Vagina (tissue), 2 donors: ENCODE results near the gene ST6GAL1. TPM values are rescaled to one million over a fixed set of nuclear protein-coding genes. Genes with fewer than 3 reads are reported as not detected.
"Not testable (repeated sequence)": the region's sequence is repeated elsewhere in the genome, so short reads cannot be mapped to it uniquely, and the experiment has no call there.

Experiments used
- DNase-seq, 2 donors: peaks; one replicate each; pipeline ENCODE4 v3.0.0-alpha.2; 2017; ENCODE audit errors: extremely low spot score in 2 of 2
- H3K27ac ChIP-seq: fragments of 200-600 bp; sonication (generic); one replicate; pipeline ENCODE4 v1.5.1; 2019
- H3K27me3 ChIP-seq: fragments of 200-600 bp; sonication (generic); one replicate; pipeline ENCODE4 v1.5.1; 2019
- H3K36me3 ChIP-seq, 2 donors: fragments of 200-600 bp; sonication (generic); one replicate each; pipeline ENCODE4 v1.5.1; 2017 to 2019
- H3K4me1 ChIP-seq: fragments of 200-600 bp; sonication (generic); one replicate; pipeline ENCODE4 v1.5.1; 2019
- H3K4me3 ChIP-seq, 2 donors: fragments of 200-600 bp; sonication (generic); 1 replicate in 1 of 2; 2 replicates in 1 of 2; pipeline ENCODE4 v1.5.1; 2016 to 2019
- H3K9me3 ChIP-seq: fragments of 200-600 bp; sonication (generic); one replicate; pipeline ENCODE4 v1.5.1; 2019
- POLR2A ChIP-seq, 2 donors: fragments of 450-650 bp; IDR thresholded peaks; one replicate each; pipeline ENCODE4 v1.6.1; 2017; ENCODE audit warnings: antibody characterized with exemption in 2 of 2, mild to moderate bottlenecking in 2 of 2, moderate library complexity in 2 of 2
- POLR2AphosphoS5 ChIP-seq, 2 donors: sonication (generic); formaldehyde crosslinking; IDR thresholded peaks; one replicate each; pipeline ENCODE4 v1.9.0; 2017; ENCODE audit warnings: antibody characterized with exemption in 2 of 2, mild to moderate bottlenecking in 2 of 2, low read depth in 1 of 2; ENCODE audit not compliant: insufficient read depth in 1 of 2
- intact Hi-C: fragments of 100-400 bp; cut with DNase I; formaldehyde crosslinking; loops from one replicate; pipeline ENCODE4 v1.15.1; 2023
- total RNA-seq: library from RNA; depleted of rRNA; stranded (reverse); fragments of >200 nt; gene quantifications from one replicate; pipeline ENCODE4 v1.2.3, GENCODE V29; 2016
- TF ChIP-seq, protein P1 (sequence below), 3 experiments: fragments of 450-650 bp in 2 of 3; fragments of 200-600 bp in 1 of 3; sonication (generic) in 1 of 3; IDR thresholded peaks; one replicate each; pipeline ENCODE4 v1.5.1; 2017 to 2019; ENCODE audit warnings: antibody characterized with exemption in 3 of 3, mild to moderate bottlenecking in 2 of 3, moderate library complexity in 2 of 3

ST6GAL1 gene
- total RNA-seq, 1 donor from 2014 or later: 37.8 TPM

DNA sequence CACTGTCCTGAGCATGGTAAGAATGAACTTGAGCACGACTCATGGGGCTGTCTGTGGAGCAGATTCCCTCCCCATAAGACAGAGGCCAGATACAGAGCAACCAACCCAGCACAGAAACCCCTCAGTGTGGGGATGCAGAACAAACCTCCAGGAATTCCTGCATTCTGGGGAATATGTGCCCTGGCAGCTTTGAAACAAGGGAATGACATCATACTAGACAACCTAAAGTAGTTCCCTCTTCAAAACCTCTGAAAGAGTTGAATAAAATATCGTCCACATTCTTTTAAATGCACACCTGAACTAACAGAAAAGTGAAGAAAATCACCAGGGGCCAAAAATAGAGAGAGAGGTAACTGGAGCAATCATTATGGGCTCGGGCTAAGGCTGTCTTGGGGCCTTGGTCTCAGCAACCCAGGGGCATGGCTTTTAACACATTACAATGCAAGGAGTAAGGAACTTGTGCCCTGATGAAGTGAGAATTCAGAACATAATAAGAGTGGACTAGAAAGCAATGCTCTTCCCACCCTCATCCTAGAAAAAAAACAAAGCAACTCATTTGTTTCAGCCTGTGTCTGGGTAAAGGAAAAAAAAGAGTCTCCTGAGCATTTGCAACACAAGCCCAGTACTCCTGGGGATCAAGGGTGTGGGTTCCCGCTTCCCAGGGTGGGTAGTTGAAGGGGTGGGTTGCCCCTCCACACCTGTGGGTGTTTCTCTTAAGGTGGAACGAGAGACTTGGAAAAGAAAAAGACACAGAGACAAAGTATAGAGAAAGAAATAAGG is 43.9 kb upstream of the ST6GAL1 start:
- Histone ChIP-seq H3K4me1 (no peaks in the 10 kb centered on the region), H3K36me3 (no peaks in the 10 kb centered on the region), H3K27me3 (no peaks in the 10 kb centered on the region), H3K4me3 (no peak overlapping the region), H3K9me3 (no peaks in the 10 kb centered on the region), H3K27ac (no peak overlapping the region)
- TF ChIP-seq, protein P1, sequence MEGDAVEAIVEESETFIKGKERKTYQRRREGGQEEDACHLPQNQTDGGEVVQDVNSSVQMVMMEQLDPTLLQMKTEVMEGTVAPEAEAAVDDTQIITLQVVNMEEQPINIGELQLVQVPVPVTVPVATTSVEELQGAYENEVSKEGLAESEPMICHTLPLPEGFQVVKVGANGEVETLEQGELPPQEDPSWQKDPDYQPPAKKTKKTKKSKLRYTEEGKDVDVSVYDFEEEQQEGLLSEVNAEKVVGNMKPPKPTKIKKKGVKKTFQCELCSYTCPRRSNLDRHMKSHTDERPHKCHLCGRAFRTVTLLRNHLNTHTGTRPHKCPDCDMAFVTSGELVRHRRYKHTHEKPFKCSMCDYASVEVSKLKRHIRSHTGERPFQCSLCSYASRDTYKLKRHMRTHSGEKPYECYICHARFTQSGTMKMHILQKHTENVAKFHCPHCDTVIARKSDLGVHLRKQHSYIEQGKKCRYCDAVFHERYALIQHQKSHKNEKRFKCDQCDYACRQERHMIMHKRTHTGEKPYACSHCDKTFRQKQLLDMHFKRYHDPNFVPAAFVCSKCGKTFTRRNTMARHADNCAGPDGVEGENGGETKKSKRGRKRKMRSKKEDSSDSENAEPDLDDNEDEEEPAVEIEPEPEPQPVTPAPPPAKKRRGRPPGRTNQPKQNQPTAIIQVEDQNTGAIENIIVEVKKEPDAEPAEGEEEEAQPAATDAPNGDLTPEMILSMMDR (IDR thresholded peaks at IDR 0.05): no peak
- no peak for DNase-seq
- intact Hi-C loops: no loop called here

DNA sequence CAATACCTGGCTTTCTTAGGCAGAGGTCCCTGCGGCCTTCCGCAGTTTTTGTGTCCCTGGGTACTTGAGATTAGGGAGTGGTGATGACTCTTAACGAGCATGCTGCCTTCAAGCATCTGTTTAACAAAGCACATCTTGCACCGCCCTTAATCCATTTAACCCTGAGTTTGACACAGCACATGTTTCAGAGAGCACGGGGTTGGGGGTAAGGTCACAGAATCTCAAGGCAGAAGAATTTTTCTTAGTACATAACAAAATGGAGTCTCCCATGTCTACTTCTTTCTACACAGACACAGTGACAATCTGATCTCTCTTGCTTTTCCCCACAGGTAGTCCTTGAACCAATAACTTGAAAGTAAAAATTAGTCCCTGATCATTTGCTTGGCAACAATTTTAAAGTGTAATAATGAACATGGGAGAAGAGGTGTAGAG is 42.8 kb upstream of the ST6GAL1 start:
- H3K27me3 ChIP-seq: not testable (repeated sequence)

DNA sequence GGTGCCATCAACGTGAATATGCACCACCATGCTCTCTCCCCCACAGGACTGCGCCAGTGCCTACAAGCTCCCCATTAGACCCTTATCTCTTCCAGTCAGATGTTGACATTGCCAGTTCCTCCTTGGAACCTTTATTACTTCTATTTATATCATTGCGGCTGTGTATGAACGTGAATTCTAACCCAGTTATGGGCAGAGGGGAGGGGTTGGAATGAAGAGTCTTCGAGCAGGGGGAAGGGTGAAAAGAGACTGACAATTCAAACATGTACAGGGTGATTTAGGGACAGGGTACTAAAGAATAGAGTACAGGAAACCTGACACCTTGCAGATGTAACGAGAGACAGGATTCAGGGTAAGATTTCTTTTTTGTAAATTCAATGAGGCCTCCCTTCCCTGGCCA is 41.8 kb upstream of the ST6GAL1 start:
- TF ChIP-seq POLR2AphosphoS5 (IDR thresholded peaks at IDR 0.05; ENCODE audit: insufficient read depth in 1 of 2, low read depth in 1 of 2): no peak
- TF ChIP-seq POLR2A (IDR thresholded peaks at IDR 0.05): no peak
- TF ChIP-seq, protein P1 (IDR thresholded peaks at IDR 0.05): no peak
- H3K9me3 ChIP-seq: no peaks in the 10 kb centered on the region
- H3K36me3 ChIP-seq: no peaks in the 10 kb centered on the region
- H3K27me3 ChIP-seq: no peaks in the 10 kb centered on the region
- H3K4me3 ChIP-seq: no peak overlapping the region
- DNase-seq: no peak
- H3K4me1 ChIP-seq: no peaks in the 10 kb centered on the region
- intact Hi-C loops: no loop called here
- no peak overlapping the region for H3K27ac ChIP-seq

More for the DNA sequence above, 42.8 kb upstream of the ST6GAL1 start:
- H3K4me1 ChIP-seq, H3K36me3 ChIP-seq, DNase-seq, H3K27ac ChIP-seq, intact Hi-C loops, H3K9me3 ChIP-seq, H3K4me3 ChIP-seq: not testable (repeated sequence)

DNA sequence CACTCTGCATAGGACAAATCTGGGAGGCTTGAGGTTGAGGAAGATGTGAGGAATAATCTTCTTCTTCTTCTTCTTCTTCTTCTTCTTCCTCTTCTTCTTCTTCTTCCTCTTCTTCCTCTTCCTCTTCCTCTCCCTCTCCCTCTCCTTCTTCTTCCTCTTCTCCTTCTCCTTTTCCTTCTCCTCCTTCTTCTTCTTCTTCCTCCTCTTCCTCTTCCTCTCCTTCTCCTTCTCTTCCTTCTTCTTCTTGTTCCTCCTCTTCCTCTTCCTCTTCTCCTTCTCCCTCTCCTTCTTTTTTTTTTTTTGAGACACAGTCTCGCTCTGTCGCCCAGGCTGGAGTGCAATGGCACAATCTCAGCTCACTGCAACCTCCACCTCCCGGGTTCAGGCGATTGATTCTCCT is 40.6 kb upstream of the ST6GAL1 start:
- H3K27me3 ChIP-seq, DNase-seq, intact Hi-C loops, H3K27ac ChIP-seq, H3K4me3 ChIP-seq, H3K36me3 ChIP-seq, H3K4me1 ChIP-seq, H3K9me3 ChIP-seq: not testable (repeated sequence)

DNA sequence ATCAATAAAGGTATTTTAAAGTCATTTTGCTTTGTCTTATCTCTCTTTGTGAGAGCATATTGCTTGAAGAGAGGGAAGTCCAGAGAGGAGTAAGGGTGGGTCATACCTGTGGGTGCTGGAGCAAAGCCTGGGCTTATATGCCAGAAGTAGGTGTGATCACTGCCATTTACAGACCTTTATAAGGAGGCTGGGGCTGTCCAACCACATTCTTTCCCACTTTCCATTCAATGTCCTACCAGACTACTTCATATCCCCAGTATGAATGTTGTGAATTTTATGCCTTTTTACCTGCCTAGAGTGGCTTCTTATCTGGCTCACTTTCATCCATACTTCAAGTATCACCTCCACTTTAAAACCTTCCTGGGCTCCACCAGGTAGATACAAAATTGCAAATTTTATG is 39.4 kb upstream of the ST6GAL1 start:
- no peak for DNase-seq
- no peaks in the 10 kb centered on the region for H3K9me3 ChIP-seq
- intact Hi-C loops: no loop called here
- H3K36me3 ChIP-seq: no peaks in the 10 kb centered on the region
- no peak overlapping the region for H3K27ac ChIP-seq
- H3K4me1 ChIP-seq: no peaks in the 10 kb centered on the region
- TF ChIP-seq, protein P1 (IDR thresholded peaks at IDR 0.05): no peak
- TF ChIP-seq POLR2A (IDR thresholded peaks at IDR 0.05) (no peak), POLR2AphosphoS5 (IDR thresholded peaks at IDR 0.05; ENCODE audit: insufficient read depth in 1 of 2, low read depth in 1 of 2) (no peak)
- H3K27me3 ChIP-seq: no peaks in the 10 kb centered on the region
- no peak overlapping the region for H3K4me3 ChIP-seq

DNA sequence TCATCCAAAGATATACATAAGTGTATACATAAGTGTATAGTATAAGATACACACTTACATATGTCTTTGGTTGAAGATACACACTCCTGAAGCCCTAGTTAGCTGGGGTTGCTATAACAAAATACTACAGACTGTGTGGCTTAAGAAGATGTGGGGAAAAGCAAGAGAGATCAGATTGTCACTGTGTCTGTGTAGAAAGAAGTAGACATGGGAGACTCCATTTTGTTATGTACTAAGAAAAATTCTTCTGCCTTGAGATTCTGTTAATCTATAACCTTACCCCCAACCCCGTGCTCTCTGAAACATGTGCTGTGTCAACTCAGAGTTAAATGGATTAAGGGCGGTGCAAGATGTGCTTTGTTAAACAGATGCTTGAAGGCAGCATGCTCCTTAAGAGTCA is 37.3 kb upstream of the ST6GAL1 start:
- H3K27ac ChIP-seq, H3K27me3 ChIP-seq, intact Hi-C loops, DNase-seq, H3K36me3 ChIP-seq, H3K4me1 ChIP-seq, H3K9me3 ChIP-seq, H3K4me3 ChIP-seq: not testable (repeated sequence)
